NCI-H2081 treated with DMSO at 0.1 percent for 48 hours (cell line): ENCODE results near the gene CES2.
"Not testable (repeated sequence)": the region's sequence is repeated elsewhere in the genome, so short reads cannot be mapped to it uniquely, and the experiment has no call there.

Experiments
- DNase-seq: peaks from one replicate; lab custom pipeline; 2025; lab: John Stamatoyannopoulos, UW

The CES2 gene

DNA sequence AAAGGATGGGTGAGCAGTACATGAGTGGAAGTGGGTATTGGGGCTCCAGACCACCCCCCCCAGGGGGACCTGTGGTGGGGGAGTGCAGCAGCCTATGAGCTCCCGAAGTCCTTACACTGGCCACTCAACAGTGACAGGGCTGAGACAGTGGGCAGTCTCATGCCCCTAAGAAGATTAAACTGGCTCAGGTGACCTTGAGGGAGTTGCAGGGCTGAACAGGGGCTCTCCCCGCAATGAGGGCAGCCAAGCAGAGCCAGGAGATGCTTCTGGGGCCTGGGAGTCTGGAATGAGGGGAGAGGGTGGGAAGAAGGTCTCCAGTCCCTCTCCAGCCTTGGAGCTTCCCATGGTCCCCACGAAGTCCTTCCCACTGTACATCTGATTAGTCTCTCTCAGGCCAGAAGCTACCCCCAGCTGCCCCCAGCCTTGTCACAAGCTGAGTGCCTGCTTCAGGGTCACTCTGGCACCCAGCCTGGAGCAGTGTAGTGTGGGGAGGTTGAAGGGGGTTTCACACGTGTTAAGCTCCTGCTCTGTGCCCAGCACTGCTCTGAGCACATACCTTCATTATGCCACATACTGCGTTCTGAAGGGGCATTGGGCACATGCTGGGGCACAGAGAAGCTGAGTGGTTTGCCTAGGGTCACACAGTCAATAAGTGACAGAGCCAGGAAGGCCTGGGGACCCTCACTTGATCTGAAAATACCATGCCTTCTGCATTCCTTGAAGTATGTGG is 15.6 kb upstream of the CES2 start:
- no peak for DNase-seq

DNA sequence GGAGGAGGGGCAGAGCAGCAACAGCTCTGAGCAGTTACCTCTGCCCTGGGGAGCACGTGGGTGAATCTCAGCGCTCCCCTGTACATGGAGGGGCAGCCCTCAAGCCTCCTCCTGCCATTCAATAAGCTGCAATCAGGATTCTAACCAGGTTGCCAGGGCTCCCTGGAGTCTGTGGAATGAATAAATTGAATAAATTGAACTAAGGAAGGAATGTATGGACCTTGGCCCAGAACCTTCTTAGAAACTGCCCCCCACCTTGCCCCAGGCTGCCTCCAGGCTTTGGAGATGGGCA is 15.1 kb upstream of the CES2 start:
- DNase-seq, result no peak

DNA sequence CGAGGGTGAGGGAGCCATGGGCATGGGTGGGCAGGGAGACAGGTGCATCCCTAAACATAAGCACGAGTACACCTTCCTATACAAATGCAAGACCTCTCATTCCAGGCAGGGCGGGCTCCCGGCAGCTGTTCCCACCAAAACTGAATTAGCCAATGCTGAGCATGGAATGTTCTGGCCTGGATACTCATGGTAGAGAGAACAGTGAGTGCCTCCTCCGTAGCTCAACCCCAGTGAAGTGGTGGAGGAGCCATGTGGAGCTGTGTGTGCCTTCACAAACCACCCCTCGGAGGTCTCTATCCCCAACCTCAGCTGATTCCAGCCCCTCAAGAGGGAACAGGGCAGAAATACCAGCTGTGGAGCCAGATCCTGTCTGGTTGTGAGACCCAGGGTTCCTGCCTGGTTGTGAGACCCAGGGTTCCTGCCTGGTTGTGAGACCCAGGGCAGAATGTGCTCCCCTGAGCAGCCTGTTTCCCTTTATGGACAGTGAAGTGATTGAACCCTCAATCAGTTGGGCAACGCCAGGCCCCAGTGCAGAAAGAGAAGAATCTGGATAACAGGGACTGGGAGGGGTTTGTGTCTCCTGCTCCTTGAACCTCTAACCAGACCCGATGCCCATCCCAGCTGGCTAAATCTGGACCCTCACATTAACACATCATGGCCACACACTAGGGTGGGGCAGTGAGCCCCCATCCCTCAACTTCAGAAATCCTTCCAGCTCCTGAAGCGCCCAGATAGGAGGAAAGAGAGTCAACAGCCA is 14.2 kb upstream of the CES2 start:
- DNase-seq, result no peak

DNA sequence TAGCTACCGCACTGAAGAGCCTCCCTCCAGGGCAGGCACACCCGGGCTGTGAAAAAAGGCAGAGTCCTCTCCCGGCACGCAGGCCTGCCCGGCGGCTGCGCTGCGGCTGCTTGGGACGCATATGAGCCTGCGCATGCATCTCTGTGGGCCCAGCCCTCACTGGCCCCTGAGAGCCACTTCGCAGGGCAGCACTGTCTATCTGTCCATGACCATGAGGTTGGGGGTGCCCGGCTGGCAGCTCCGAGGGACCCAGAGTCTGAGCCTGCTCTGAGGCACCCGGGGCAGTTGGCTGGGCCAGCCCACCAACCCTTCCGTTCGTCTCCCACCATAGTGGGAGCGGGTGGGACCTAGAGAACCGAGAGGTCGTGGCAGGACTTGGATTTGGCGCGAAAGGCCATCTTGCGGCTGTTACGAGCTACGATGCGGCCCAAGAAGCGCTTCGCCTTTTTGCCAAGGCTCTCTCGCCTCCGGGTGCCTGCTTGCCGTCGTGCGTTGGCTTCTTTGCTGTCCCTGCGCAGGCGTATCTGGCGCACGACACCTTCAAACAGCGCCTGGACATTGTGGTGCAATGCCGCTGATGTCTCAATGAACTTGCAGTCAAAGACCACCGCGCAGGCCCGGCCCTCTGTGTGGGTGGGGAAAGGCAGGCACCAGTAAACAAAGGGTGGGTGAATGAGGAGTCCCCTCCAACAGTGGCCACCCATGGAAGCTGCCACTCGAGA is 13.4 kb upstream of the CES2 start:
- no peak for DNase-seq

DNA sequence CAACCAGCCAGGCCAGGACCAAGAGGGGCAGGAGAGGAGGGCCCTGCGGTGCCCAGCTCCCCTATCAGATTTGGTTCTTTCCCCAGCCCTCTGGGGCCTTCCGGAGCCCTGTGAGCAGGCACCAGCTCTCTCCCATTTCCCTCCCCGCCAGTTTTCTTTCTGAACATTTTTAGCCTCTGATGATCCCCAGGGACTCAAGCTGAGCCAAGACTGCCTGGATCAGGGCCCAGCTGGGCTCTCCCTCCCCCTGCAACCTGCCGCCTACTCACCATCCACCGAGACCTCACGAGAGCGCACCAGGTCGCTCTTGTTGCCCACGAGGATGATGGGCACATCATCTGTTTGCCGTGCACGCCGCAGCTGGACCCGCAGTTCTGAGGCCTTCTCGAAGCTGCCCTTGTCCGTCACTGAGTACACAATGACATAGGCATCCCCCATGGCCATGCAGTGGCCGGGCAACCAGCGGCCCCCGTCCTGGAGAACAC is 12.0 kb upstream of the CES2 start:
- DNase-seq, result no peak

DNA sequence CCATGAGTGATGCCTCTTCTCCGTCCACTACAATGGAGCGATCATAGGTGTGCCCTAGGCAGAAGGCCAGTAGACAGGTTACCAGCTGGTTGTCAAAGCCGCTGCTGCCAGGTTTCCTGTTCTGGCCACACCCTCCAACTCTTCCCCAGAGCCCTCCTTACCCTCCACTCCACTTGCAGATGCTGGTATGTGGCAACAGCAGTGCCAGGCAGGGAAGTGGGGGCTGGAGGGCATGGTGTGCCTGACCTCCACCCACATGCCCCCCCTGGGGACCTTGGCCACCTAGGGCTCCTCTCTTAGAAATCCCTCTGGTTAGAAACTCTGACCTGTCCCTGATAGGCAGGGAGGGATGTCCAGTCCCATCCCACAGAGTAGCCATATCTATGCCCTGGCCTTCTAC is 11.4 kb upstream of the CES2 start:
- DNase-seq, result no peak

DNA sequence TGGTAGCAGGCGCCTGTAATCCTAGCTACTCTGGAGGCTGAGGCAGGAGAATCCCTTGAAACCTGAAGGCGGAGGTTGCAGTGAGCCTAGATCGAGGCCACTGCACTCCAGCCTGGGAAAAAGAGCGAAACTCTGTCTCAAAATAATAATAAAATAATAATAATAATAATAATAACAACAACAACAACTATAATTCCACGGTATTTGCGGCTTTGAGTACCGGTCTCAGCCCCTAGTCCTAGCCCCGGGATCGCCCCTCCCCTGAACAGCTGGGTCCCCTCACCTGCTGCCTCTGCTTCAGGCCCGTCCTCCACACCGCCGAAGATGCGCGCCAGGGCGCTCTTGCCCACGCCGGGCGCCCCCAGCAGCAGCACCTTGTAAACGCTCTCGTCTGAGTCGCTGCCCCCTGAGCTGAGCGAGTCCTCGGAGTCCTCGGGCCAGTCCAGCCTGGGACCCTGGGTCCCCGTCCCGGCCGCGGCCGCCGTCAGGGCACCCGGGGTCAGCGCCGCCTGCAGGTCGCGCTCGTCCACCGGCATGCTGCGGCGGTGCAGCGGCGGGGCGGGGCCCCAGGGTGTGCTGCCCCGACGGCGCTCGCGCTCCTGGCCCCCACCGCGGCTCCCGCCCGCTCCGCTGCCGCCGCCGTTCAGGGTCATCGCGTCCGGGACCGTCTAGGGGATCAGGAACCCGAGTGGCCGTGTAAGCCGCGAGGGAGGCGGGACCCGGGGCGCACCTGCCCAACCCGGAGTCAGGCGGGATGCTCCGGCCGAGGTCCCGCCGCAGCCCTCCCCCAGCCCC is 10.6 kb upstream of the CES2 start:
- DNase-seq, result no peak

DNA sequence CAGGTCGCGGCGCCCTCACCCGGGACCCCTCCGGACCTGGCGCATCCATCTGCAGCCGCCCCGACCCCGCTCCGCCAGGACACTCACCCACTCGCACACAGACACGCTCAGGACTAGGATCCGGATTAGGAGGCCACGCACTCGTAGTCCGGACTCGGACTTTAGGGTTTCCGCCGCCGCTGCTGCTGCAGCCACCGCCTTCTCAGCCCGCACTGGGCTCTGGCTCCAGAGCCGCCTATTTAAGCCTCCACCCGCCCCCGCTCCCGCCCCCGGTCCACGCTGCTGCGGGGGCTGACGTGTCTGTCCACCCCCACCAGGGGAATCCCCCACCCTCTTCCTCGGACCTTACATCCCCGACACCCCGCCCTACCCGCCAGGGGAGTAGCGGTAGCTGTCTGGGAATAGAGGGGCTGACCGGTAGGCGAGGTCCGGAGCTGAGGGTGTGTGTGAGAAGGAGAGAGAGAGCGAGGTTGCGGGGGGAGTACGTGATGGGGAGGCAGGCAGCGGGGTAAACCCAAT is 9.9 kb upstream of the CES2 start, which contains the start of gene RRAD:
RRAD (minus strand) TSS at position 214 of the 519 bp plus-strand sequence. CDS start 356 bp downstream, outside the sequence.
- no peak for DNase-seq

DNA sequence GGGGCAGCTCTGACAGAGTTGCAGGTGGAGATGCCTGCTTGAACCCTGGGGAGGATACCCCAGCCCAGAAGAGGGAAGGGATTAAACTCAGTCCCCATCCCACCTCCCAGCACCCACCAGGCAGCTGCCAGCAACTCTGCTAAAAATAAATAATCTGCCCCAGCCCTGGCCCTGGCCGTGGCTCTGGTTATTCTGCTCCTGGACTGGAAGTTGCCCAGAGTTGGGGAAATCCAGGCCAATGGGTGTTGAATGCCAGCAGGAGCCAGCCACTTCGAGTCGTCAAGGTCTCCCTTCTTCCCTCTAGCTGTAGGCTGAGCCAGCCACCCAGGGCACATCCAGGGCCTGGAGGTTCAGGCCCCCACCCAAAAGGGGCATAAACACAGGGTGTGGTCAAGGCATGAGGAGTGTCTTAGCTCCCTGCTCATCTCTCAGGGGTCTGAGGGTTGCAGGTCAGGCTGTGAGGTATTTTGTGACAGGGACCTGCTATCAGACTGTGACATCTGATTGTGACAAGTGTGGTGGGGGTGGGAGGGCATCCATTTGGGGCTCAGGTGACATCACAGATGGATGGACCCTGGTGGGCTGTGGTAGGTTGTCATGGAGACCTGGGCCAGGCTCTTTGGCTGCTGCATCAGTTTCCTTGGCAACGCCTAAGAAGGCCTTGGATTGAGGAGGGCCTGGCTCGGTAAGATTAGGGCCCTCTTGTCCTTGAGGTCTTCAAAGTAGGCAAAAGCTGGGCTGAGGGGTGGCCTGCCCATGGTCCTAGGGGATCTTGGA is 9.0 kb upstream of the CES2 start:
- DNase-seq, result no peak

DNA sequence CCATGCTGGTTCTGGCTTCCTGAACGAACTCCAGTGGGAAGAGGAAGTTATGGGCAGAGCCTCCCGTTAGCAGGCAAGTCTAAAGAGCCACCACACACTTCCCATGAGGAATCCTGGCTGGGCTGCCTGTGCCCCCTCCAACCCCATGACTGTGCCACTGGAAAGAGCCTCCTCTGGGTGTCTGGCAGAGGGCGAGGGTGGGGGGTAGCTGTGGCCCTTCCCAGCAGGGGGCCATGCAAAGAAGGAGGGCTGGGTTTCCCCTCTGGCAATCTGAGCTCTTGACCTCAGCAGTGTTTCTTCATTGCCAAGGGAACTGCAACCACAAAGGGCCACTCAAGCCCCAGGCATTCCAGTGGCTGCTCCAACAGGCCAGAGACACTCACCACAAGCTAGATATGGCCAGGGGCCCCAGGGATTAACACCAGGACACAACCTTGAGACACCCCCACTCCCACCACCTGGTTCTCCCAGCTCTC is 8.3 kb upstream of the CES2 start:
- DNase-seq, result no peak

DNA sequence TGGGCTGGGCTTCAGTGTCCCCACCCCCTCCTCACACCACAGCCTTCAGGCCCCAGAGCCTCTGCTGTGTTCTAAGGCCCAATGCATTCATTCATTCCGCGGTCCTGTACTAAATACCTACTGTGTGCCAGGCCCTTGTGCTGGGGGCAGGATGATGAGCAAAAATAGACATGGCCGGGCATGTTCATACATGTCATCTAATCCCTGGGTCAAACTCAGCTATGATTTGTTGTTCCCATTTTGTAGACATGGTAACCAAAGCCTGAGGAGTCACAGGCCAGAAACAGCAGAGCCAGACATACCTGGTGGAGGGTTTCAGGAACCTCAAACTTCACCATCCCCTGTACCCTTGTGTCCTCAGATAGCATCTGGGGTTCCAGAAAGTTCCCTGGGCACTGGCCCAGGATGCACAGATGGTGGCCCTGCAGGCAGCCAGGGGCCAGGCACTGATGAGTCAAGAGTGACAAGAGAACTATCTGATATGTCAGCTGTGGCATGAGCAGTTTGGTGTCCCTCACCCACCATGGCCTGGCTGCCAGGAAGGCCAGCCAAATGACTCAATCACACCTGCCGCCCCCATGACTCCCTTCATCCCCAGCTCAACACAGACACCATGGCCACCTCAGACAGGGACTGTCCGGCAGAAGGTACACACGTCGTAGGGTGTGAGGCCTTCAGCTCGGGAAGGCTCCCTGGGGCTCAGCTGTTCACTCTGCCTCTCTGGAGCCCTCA is 7.2 kb upstream of the CES2 start:
- no peak for DNase-seq

DNA sequence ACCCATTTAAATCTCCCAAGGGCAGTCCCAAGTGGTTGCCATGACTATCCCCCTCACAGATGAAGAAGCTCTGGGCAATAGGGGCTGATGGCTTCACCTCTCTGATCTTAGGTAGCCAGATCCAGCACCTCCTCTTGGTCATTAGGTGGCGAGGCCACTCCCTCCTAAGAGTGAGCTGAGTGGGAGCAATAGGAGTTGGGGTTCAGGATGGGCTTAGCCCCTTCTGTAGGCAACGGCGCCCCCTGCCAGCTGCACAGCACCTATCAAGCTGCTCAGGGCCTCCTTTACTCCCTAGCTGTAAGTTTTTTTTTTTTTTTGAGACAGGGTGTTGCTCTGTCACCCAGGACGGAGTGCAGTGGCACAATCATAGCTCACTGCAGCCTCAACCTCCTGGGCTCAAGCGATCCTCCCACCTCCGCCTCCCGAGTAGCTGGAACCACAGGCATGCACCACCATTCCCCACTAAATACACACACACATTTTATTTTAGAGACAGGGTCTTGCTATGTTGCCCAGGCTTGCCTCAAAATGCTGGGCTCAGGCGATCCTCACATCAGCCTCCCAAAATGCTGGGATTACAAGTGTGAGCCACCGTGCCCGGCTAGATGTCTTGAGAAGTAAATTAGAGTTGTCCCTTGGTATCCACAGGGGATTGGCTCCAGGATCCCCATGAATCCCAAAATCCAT is 6.5 kb upstream of the CES2 start:
- DNase-seq, result no peak

DNA sequence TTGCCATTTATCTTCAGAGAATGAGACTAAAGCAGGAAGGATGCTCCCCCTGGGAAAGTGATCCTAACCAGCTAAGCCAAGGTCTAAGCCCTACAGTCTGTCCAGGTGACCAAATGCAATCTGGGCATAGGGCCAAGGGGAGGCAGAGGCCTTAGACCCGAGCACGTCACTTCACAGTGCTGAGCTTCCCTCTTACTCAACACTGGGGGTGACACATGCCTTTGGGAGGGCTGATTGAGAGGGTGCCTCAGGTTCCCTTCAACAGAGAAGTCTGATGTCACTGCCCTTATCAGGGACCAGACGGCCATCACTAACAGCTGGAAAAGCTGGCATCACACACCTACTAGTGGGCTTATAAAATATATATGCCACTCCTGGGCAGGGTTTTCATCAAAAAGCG is 5.1 kb upstream of the CES2 start:
- DNase-seq, result no peak

DNA sequence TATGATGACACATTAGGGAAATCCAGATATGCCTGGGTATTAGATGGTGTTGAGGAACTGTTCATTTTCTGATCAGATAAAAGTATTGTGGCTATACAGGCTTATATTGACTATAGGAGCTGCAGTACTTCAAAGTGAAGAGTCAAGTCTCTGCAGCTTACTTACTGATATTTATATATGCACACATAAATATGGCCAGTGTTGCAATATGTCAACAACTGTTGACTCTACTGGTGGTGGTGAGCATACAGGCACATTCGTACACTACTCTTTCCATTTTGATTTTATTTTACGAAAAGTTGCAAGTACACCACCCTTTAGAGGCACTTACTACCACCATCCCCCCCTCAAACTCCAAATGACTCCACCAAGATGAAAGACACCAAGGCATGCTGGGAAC is 3.7 kb upstream of the CES2 start:
- no peak for DNase-seq

DNA sequence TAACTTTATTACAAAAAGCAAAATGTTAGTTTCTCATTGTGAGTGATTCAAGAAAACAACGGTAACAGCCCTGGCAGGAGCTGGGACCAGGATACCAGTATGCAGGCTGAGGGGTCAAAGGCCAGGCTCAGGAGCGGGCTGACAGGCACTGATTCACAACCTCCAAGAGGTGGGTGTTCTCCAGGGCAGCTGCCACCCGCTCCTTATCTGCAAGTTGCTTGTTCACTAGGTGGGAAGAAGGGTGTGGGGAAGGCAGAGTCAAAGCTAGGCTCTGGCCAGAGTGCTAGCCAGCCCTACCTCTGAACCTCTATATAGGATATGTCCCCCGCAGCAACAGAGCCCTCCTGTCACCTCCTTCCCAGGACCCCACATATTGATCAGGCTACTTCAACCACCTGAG is 3.2 kb upstream of the CES2 start:
- no peak for DNase-seq

DNA sequence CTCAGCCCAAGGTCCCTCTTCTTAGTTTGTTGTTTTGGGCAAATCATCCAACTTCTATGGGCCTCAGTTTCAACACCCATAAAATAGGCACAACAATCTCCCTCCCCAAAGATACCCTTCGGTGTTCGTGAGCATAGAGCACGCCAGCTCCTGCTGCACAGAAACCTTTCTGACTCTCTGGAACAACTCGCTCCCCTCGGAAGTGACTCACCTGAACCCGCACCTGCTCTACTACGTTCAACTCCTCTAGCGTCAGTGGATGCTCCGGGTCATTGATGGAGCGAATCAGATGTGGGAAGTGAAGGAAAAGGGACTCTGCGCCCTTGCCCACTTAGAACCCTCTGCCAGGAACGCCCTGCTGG is 1.6 kb upstream of the CES2 start:
- DNase-seq, result no peak

DNA sequence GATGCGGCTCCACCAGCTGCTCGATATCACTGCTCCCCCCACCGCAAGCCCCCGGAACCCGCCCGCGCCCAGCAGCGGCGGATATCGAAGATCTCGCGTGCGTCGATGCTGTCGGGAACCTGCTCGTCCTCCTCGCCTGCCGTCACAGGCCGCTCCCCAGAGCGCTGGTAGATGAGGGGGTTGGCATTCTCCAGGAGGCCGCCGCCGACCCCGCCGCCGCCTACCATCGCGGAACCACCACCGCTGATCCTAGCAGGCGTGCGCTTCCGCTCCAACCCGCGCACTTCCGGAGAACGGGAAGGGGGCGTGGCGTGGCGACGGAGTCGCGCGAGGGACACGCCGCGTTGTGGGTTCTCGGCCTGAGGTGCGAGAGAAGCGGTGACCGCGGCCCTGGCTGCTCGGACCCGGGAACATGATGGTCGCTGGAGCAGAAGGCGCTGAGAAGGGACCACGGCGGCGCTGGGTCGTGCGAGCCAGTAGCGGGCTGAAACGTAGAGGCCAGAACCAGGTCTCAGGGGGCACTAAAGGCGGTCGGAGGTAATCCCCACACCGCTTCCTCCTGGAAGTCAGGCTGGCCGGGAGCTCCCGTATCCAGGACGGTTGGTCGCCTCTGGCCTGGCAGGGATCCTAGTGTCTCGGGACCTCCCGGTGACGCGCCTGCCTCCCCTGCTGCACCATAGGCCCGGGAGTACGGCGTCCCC is 1.0 kb upstream of the CES2 start, which contains the start of gene CIAO2B:
CIAO2B (minus strand) TSS at position 265 of the 701 bp plus-strand sequence; CDS start at position 227, 38 bp downstream.
- DNase-seq, result no peak

DNA sequence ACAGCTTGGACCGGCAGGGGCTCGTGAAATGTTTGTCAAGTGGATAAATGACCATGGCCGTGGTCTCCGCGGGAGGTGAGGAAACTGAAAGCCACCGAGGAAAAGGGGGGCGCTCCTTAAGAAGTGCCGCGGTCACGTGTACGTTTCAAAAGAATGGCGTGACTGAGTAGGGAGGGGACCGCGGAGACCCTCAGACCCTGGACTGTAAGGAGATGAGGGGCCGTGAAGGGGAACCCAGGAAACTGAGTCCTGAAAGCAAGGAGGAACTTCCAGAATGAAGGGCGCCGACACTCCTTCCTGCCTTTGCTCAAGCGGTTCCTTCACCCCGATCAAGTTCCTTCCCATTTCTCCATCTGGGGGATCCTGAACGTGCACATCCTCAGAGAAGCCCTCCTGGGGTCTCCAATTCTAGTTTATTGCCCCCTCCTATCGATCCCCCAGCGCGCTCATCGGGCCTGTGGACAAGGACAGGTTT is 440 bp upstream of the CES2 start:
- DNase-seq, result not testable (repeated sequence)

DNA sequence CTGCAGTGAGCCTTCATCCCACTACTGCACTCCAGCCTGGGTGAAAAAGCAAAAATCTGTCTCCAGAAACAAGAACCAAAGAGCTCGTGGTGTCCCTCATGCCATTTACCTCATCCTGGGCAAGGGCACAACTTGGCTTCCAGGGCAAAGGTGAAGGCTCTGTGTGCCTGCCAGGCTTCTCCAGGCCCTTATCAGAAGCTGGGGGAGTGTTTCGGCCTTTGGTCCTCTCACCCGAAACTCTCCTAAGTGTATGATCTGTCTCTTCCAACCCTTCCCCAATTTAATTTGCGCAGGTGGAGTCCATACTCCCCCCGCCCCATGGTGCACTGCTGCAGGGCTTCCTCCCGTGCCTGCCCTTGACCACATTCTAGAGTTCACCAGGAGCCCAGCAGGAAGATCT is 1.1 kb downstream of the CES2 start:
- DNase-seq, result no peak
